Activated CD4-positive, CD25-positive, alpha-beta regulatory T cell (primary cell): ENCODE measurements around the gene PHKA2.
"Not testable (repeated sequence)": the region's sequence is repeated elsewhere in the genome, so short reads cannot be mapped to it uniquely, and the experiment has no call there.

Source experiments
- DNase-seq, 4 experiments: peaks; one replicate each; lab custom pipeline; 2025; lab: John Stamatoyannopoulos, UW

Gene PHKA2

DNA sequence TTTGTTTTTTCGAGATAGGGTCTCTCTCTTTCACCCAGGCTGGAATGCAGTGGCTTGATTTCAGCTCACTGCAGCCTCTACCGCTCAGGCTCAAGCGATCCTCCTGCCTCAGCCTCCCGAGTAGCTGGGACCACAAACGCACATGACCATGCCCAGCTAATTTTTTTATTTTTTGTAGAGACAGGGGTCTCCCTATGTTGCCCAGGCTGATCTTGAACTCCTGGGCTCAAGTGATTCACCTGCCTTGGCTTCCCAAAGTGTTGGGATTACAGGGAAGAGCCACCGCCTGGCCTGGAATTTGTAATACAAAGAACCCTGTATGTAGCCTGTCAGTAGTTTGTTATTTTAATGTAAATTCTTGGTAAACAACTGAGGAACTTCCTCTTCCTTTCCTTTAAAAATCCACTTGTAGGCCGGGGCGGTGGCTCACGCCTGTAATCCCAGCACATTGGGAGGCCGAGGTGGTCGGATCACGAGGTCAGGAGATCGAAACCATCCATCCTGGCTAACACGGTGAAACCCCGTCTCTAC lies 119.5 kb downstream of the PHKA2 start:
- no peak for DNase-seq

DNA sequence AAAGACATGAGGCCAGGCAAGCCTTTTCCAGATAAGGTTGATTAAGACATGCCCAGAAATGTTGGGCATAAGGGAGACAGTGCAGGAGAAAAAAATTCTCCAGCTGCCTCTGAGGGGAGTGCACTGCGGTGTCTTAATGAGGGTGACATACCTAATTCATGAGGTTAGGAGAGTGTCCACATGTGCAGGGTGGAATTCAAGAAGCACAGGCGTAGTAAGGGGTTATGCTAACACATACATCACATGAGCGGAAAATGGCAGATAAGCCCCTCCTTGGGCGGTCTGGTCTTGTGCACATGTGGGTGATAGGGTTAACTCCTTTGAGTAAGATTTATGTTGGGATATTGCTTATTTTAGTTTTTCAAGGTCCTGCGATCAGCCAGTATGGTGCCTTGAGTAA lies 122.4 kb downstream of the PHKA2 start:
- DNase-seq = no peak

DNA sequence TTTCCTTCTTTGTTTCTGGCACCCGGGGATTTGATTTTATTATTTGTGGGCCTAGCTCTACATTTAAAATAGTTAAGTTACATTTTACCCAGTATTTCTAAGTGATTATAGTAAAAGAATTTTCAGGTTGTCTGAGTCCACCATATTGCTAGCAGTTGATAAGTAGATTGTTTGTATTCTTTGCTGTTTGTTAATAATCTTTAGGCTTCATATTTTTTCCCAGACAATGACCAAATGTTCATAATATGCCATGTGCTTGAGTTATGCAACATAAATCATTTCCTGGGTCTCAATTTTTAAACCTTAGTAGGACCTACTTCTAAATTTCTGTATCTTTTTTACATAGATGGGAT lies 127.3 kb downstream of the PHKA2 start:
- no peak for DNase-seq

DNA sequence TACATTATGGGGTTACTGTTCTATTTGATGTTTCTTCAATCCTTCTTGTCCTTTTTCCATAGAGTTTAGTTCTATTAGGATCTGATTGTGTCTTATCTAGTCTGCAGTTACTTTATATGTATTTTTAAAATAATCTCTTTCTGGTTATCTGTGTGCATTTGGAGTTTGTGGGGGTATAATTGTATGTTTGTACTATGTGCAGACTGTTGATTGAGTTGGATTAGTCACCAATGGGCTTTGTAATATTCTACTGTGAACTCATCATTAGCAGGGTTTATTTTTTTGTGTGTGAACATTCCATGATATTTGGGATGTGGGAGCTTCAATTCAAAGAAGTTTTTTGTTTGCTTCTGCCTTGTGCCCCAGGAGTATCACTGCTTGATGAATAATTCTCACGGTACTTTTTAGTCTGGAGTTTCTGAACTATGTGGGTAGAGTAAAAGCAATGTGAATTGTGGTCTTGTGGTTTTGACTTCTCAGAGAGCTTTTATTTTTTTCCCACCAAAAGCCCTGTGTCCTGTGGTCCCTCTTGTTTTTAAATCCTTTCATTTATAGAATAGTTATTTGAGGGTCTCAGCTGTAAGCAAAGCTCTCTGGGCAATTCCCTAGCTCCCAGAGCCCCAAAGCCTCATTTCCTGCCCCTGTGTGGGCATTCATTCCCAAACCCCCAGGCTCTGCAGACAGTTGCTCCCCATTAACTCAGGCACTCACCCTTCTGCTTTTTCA lies 127.8 kb downstream of the PHKA2 start:
- DNase-seq = no peak

DNA sequence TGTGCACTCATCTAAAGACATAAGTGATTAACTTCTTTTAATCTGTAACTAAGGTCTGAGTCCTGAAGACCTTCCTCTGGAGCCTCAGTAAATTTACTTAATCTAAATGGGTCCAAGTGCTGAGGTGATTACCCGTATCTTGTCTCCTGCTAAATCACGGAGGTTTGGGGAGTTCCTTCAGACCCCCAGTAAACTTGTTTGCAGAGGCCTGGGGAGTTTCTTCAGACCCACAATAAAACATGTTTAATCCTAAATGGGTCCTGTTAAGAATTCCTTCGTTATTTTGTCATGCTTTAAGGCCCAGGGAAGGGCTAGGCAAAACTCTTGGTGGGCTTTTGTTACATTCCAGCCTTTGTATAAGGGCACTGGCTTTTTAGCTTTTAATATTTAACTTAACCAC lies 136.0 kb downstream of the PHKA2 start:
- not testable (repeated sequence) for DNase-seq
